HTERT RPE-1 (cell line): ENCODE results near the gene CBX8.

Source experiments
- in situ Hi-C: fragments of 300-500 bp; cut with MboI; formaldehyde crosslinking; loops from 4 replicates; pipeline ENCODE4 v1.14.3; 2020; ENCODE audit warnings: low sequenced_read_pairs

Gene CBX8

DNA sequence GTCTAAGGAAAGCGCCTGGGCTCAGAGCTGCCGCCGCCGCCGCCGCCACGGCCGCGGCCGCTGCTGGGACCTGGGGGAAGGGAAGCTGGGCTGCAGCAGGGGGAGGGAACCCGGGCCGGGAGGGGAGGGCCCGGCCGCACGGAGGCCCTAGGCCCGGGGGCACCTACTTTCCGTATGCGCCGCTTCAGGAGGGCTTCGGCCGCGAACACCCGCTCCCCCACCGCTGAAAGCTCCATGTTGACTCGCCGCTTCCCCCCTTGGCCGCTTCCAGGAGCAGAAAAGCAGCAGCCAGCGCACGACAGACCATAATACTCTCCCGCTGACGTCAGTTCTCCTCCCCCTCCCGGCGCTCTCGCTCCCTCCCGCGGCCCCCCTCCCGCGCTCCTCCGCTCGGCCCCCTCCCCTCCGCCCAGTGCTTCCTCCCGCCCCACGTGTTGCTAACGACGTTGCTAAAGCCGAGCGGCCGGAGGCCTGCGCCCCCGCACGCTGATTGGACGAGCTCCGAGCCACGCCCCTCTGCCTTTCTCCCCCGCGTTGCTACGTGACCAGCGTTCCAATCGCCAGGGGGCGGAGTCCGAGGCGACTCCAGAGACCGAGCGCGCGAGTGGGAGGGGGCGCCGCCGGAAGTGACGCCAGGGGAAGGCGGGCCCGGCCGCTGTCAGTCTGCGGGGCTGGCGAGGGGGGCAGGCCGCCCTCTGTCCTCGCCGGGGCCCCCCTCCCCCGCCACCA lies at the start of gene CBX8:
Gene CBX8, minus strand, starts transcription at position 315 of the 729 bp plus-strand sequence. Its CDS starts 79 bp downstream, at position 236.
- in situ Hi-C loops: no loop called here

DNA sequence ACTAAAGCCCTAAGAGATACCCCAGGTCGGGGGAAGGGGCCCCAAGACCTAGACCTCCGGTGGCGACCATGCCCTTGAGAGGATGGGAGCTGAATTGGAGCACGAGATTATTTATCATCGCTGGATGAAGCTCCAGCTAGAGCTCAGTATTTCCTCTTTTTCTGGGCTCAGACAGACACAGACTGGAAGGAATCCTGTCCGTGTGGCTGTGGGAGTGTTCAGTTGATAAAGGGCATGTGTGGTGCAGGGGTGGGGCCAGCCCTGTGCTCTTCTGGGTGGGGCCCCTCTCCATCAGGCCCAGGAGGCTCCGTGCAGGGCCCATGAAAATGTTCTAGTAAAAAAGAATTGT lies 48.7 kb upstream of the CBX8 start:
- in situ Hi-C loops: no loop called here

- in situ Hi-C loops: no loop called here
Observed at GRCh38 chr17:79844869-79845600, 48.2 kb upstream of the CBX8 start.

GRCh38 chr17:79843816-79844800 lies 47.2 kb upstream of the CBX8 start:
- in situ Hi-C loops: no loop called here

DNA sequence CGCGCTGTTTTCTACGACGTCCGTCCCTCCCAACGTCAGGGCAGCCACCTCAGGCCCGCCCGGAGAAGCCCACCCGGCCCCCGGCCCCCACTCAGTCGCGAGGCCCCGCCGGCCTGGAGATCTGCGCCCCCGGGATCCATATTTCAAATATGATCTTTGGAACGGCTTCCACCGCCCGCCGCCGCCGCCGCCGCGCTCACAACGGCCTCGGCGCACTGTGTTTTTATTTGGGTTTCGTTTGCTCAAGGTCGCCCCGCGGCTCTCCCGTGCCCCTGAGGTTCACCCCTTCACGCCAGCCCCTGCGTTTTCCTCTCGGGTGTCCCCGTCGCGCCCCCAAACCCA lies 46.6 kb upstream of the CBX8 start:
- in situ Hi-C loops: no loop called here

DNA sequence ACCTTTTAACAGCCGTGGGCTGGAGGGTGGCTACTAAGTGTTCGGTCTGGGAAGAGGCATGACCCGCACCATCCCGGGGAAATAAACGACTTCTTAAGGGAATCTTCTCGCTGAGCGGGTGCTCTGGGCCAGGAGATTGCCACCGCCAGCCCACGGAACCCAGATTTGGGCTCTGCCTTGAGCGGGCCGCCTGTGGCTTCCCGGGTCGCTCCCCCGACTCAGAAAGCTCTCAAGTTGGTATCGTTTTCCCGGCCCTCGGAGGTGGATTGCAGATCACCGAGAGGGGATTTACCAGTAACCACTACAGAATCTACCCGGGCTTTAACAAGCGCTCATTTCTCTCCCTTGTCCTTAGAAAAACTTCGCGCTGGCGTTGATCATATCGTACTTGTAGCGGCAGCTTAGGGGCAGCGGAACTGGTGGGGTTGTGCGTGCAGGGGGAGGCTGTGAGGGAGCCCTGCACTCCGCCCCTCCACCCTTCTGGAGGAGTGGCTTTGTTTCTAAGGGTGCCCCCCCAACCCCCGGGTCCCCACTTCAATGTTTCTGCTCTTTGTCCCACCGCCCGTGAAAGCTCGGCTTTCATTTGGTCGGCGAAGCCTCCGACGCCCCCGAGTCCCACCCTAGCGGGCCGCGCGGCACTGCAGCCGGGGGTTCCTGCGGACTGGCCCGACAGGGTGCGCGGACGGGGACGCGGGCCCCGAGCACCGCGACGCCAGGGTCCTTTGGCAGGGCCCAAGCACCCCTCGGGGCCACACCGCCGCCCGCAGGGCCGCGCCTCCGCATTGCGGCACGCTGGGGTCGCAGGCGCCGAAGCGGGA lies 46.0 kb upstream of the CBX8 start:
- in situ Hi-C loops: no loop called here

DNA sequence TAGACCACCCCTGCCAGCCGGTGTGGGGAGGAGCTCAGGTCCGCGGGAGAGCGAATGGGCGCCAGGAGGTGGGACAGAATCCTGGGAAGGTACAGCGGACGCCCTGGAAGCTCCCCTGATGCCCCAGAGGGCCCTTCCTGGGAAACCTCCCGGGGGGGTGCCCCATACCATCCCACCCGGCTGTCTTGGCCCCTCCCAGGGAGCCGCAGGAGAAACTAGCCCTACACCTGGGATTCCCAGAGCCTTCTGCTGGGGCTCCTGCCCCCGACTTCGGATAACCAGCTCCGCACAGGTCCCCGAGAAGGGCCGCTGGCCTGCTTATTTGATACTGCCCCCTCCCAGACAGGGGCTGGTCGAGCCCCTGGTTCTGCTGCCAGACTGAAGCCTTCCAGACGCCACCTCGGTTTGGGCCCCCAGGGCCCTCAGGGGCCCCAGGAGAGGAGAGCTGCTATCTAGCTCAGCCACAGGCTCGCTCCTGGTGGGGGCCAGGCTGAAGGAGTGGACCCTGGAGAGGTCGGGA lies 45.3 kb upstream of the CBX8 start:
- in situ Hi-C loops: no loop called here

DNA sequence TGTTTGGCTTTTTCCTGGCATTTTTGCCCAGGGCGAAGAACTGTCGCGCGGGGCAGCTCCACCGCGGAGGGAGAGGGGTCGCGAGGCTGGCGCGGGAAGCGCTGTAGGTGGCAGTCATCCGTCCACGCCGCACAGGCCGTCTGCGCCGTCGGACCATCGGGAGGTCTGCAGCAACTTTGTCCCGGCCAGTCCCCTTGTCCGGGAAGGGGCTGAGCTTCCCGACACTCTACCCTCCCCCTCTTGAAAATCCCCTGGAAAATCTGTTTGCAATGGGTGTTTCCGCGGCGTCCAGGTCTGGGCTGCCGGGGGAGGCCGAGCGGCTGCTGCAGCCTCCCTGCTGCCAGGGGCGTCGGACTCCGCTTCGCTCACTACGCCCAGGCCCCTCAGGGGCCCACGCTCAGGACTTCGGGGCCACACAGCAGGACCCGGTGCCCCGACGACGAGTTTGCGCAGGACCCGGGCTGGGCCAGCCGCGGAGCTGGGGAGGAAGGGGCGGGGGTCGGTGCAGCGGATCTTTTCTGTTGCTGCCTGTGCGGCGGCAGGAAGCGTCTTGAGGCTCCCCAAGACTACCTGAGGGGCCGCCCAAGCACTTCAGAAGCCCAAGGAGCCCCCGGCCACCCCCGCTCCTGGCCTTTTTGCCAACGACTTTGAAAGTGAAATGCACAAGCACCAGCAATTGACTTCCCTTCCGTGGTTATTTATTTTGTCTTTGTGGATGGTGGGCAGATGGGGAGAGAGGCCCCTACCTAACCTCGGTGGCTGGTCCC lies 44.7 kb upstream of the CBX8 start:
- in situ Hi-C loops: no loop called here

- in situ Hi-C loops: no loop called here
Observed at GRCh38 chr17:79840989-79841286, 44.1 kb upstream of the CBX8 start.

GRCh38 chr17:79840269-79840988 lies 43.6 kb upstream of the CBX8 start:
- in situ Hi-C loops: no loop called here

GRCh38 chr17:79839356-79840268 lies 42.7 kb upstream of the CBX8 start, which contains the start of gene CBX4:
TSS of gene CBX4 (minus strand) at chr17:79839440. CDS start at chr17:79839251, 189 bp downstream.
- in situ Hi-C loops: no loop called here

- in situ Hi-C loops: no loop called here
Observed at GRCh38 chr17:79838522-79839274, 41.8 kb upstream of the CBX8 start.

GRCh38 chr17:79837888-79838521 lies 41.1 kb upstream of the CBX8 start:
- in situ Hi-C loops: no loop called here

- in situ Hi-C loops: no loop called here
Observed at GRCh38 chr17:79836972-79837887, 40.4 kb upstream of the CBX8 start.

DNA sequence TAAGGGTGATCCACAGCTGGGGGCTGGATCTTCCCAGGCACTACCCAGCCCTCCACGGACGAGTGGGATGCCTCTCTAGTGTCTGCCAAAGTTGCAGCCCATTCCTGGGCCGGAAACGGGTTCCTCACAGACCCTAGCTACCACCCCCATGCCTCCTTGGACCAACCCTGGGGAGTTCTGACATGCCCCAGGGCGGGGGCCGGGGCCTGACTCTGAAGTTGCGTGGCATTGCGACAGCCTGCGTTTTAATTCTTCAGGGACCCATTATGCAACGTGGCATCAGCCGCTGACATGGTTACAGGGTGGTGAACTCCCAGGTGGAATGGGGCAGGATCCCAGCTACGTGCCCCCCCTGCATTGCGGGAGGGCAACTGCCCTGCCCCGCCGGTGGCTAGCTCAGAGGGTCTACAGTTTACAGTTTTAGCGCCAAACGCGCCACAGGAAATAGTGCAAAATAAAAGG lies 39.7 kb upstream of the CBX8 start:
- in situ Hi-C loops: no loop called here
